CD4-positive, alpha-beta T cell treated with Interleukin-17A for 4 hours (primary cell): ENCODE data around the gene GNMT.
"Not testable (repeated sequence)": the region's sequence is repeated elsewhere in the genome, so short reads cannot be mapped to it uniquely, and the experiment has no call there.

ENCODE experiments used
- DNase-seq: peaks from one replicate; pipeline ENCODE4 v3.0.0-alpha.2; 2020; ENCODE audit warnings: mixed read lengths

The GNMT gene

DNA sequence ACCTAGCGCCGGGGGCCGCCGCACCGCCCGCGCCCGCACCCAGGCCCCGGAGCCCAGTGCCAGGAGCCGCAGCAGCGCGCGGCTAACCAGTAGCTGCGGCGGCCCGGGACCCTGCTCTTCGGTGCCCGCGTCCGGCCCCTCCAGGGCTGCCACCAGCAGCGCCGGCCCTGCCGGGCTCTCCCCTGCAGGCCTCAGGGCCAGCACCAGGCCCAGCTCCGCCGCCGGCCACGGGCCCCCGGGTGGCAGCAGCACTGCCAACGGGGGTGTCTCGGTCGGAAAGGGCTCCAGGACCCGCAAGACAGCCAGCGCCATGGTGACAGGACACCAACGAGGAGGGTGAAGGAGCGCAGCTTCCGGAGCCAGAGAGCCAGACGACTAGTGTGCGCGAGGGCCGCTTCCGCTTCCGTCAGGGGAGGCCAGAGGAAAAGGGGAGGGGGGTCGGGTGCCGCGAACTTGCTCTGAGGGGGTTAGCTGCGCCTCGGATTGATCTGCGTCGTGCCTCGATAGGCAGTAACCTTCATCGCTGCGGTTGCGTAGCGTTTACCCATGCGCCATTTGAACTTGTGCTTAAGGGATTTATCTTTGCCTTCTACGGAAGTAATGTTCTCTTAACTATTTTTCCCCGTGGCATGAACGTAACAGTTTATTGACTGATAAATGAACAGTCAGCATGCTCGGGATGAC lies 18.4 kb downstream of the GNMT start, which contains the start of gene PEX6:
Gene PEX6 (minus strand): TSS at position 343 of the 684 bp plus-strand sequence. CDS start 31 bp downstream, at position 312.
- peak; percentile 96 for DNase-seq

DNA sequence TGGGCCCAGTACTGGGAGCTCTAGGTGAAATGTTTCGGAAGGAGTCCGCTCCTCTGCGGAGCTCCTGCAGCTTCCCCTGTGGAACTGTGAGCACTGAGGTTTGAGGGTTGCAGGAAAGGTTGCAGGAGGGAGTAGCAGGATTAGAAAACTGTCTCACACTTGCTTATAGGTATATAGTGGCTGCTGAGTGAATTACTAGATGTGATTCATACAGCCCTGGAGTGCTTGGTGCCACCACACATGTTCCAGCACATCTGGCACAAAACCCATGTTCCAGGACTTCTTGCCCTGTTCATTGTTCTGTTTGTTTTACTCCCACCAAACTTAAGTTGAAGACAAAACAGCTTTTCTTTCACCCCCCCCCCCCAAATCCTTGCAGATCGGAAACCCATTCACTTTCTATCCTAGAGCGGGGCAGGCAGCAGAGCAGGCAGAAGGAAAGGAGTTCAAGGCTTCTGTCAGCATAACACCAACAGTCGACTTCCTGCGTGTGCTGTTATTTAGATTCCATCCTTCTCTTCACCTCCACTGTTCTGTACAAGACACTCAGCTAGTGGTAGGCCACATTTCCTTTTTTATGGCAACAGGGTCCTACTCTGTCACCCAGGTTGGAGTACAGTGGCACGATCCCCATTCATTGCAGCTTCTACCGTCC lies 19.1 kb downstream of the GNMT start:
- no peak for DNase-seq

DNA sequence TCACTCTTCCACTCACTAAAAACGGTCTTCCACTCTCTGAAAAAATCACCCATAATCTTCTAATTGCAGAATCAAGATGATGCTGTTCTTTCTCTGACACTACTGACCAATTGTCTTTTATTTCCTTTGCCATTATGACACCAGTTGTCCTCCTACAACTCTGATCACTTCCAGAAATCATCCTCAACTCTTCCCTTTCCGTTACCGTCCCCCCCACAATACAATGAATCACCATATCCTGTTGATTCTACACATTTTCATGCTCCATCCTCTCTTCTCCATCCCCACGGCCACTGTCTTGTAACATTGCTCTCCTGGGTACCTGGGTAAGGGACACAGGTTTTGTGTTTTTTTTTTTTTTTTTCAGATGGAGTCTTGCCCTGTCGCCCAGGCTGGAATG lies 21.3 kb downstream of the GNMT start:
- no peak for DNase-seq

DNA sequence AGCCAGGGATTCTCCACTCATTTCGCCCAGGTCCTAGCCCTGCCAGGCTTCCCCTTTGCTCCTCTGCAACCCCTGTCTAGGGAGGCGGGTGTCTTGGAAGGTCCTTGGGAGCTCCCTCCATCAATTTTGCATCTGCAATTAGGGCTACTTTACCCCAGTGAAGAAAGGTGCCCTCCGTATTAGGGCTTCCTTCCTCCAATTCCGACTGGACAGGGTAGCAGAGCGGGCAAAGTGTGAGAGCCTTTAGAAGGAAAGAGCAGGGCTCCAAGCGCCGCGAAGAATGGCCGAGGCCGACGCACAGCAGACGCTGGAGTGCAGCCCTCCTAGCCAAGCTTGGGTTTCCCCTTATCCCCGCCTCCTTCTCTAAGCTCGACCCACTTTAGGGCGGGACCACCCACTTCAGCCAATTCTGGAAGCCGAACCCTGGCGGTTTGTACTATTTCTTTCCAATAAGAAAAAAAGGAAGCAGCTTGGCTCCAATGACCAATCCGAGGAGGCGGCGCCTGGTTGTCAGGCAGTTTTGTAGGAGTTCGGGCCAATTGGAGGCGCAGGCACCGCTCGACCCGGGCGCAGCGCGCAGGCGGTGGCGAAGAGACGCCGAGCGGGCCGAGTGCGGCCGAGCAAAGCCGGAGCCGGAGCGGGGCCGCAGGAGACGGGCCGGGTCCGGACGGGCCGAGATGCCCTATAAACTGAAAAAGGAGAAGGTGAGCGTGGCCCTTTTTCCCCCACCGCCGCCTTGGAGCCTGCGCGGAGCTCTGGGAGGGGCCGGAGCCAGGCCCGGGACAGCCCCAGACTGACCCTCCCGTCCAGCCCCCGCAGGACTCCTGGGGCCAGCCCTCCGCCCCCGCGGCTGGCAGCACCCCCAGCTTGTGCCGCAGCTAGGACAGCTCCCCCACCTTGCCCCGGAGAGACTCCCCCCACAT lies 23.7 kb downstream of the GNMT start, which contains the start of gene PPP2R5D:
Gene PPP2R5D (plus strand): TSS at position 570 of the 923 bp plus-strand sequence. CDS start 108 bp downstream, at position 678.
- peak; percentile 98 for DNase-seq

DNA sequence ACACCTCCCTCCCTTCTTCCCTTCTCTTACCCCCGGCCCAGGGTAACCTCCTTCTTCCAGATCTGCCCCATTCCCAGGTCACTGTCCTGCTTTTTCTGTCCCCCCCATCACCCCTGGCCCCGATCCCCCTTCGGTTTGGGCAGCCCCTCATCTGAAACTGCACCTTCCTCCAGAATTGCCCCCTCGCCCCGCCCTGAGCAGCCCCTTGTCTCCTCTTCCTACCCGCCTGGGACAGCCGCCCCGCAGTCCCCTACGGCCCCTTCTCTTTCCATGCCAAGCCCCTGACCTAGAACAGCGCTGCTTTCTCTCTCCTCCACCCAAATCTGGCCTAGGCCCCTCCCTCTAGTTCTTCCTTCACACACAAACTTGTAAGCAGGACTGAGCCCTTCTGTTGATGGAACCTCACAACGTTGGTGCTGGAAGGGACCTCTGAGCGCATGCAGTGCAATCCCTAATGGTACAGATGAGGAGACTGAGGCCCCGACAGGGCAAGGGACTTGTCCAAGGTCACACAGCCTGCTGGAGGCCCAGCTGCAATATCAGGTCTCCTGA lies 24.4 kb downstream of the GNMT start:
- peak; percentile 35 for DNase-seq

DNA sequence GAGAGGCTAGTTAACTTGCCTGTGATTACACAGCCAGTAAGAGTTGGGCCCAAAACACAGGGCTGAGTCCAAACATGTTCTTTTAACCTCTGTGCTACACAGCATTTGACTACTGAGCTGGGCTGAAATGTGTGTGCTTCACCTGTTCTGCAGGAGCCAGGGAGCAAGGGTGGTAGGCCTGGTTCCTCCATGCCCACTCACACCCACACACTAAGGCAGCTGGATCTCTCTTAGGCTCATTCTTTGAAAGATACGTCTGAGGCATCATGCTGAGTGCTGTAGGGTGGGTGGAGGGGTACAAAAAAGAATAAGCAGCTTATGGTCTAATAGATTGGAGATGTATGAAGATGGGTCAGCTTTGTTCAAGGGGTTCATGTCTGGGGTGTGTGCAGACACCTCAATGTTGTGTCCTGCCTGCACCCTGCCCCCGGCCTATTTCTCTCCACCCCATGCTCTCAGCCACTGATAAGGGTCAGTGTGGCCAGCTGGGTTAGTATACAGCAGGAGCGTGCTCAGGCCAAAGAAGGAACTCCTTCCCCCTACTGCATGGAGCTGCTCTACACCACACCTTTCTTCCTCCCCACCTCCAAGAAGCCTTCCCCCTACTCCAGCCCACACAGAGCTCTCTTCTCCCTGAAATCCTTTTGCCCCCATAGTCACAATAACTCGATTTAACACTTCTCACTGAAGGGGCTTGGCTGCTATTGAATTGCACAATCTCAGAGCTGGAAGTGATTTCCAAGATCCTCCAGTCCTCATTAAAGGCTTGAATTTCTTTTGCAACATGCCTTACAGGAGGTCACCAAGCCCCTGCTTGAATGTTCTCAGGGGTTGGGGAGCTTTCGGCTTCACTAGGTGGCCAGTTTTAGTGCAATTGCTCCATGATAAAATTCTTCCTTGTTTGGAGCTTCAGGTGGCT lies 27.2 kb downstream of the GNMT start:
- no peak for DNase-seq

DNA sequence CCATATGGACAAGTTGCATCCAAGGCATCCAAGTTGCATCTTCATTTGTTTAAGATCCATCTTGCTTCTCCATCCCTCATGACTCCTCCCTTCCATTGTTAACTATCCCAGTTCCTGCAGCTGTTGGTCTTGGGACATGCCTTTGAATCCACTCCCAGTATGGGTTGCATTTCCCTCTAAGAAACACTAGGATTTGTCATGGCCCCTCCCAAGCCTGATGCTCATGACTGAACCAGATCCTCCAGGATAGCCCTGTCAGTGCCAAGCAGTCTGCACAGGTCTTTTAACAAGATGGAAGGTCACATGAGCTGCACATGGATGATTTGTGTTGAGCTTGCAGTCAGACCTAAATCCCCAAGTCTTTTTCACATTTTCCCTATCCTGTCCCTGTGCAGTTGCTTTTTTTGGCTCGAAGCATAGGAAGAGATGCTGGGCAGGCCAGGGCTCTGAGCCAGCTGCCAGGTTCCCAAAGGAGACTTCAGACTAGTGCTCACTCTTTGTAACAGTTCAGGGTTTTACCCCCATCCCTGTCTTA lies 28.0 kb downstream of the GNMT start:
- DNase-seq, result no peak

DNA sequence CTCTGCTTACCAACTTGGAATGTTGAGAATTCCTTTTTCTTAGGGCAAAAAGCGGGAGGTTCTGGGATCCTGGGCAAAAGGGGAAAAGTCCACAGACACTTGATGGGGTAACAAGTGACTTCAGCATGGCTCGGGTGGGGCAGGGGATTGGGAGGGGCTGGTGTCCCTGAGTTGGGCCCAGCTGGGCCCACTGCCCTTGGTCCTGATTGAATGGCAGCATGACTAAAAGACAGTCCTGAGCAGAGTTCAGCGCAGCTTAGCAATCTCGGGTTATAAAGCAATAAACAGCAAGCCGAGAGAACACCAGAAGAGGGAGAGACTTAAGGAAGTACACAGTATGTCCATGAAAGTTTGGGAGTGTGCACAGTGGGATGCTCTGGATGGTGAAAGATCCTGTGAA lies 29.4 kb downstream of the GNMT start:
- no peak for DNase-seq

DNA sequence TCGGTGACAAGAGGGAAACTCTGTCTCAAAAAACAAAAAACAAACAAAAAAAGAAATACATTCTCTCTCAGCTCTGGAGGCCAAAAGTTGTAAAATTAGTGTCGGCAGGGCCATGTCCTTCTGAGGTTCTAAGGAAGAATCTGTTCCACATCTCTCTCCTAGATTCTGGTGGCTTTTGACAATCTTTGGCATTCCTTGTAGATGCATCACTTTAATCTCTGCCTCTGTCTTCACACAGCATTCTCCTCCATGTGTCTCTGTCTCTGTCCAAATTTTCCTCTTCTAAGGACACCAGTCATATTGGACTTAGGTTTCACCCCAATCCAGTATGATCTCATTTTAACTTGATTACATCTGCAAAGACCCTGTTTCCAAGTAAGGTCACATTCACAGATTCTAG lies 32.9 kb downstream of the GNMT start:
- DNase-seq, result no peak

DNA sequence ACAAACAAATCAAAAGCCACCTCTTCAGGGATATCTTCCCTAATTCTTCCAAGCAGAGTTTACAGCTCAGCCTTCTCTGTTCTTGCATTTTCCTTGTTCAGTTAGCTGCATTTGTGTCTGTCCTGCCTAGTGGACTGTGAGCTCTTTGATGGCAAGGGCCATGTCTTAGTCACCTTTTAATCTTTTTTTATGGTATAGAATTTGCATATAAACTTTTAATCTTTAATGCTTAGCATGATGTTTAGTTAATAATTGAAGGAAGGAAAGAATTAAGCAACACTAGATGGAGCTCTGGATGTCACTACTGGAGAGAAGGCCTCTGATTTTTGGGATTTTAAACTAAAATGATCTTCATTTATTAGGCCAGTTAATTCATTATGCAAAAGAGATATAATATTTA lies 36.0 kb downstream of the GNMT start:
- DNase-seq, result no peak

DNA sequence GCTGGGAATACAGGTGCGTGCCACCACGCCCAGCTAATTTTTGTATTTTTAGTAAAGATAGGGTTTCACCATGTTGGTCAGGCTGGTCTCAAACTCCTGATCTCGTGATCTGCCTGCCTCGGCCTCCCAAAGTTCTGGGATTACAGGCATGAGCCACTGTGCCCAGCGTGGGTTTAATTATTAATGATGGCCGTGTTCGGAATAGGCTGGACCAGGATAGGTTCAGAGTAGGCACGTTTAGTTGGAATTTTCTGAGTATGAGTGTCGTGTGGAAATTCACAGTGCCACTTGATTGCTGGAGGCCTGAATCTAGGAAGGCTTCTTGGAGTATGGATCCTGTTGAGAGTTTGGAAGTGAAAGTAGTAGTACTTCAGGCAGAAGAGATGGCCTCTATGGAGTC lies 37.7 kb downstream of the GNMT start:
- not testable (repeated sequence) for DNase-seq

DNA sequence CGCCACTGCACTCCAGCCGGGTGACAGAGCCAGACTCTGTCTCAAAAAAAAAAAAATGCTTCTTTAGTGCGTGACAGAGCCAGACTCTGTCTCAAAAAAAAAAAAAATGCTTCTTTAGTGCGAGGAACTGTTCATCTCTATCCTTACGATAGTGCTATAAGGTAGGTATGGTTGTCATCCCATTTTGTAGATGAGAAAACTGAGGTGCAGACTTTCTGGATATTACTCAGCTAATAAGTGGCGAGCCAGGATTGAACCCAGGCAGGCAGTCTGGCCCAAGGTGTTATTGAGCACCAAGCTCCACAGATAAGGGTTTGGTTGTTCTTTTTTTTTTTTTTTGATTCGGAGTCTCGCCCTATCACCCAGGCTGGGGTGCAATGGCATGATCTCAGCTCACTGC lies 41.3 kb downstream of the GNMT start:
- DNase-seq, result no peak

DNA sequence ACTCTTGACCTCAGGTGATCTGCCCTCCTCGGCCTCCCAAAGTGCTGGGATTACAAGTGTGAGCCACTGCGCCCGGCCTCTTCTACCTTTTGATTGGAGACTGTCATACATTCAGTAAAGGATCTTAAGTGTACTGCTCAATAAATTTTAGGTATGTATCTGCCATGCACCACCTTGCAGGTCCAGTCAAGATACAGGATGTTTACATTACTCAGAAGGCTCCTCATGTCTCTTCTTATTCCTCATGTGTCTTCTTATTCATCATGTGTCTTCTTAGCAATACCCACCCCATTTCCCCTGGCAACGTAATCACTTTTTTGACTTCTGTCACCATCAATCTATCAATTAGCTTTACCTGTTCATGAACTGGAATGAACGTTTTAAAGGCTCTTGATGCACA lies 45.3 kb downstream of the GNMT start:
- DNase-seq, result no peak

DNA sequence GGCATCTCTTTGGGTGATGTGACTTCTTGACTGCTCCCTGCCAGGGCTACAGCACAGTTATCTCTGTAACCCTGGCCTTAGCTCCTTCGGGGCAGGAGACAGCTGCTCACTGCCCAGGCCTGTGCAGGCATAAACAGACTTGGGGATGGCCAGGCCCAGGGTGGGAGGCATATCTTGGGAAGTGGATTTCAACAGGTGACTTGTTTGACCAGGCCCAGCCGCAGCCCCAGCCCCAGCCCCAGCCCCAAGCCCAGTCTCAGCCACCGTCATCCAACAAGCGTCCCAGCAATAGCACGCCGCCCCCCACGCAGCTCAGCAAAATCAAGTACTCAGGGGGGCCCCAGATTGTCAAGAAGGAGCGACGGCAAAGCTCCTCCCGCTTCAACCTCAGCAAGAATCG lies 45.7 kb downstream of the GNMT start:
- no peak for DNase-seq

DNA sequence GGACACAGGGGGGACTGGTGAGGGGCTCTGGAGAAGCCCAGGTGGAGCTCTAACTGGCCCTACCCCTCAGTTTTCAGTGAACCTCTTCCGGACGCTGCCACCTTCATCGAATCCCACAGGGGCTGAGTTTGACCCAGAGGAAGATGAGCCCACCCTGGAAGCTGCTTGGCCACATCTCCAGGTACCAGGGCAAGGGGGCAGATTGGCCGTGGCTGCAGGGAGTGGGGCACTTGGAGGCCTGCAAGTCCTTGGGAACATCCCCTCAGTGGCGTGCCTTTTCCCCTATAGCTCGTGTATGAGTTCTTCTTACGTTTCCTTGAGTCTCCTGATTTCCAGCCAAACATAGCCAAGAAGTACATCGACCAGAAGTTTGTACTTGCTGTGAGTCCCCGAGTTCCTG lies 46.6 kb downstream of the GNMT start:
- no peak for DNase-seq

DNA sequence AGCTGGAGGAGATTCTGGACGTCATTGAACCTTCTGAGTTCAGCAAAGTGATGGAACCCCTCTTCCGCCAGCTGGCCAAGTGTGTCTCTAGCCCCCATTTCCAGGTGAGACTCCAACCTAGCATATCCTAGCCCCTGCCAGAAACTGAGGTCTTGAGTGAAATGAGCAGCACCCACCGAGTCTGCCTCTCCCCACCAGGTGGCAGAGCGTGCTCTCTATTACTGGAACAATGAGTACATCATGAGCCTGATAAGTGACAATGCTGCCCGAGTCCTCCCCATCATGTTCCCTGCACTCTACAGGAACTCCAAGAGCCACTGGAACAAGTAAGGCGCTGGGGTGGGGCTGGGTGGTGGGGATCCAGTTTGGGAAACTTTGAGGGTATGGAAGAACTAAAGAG lies 48.6 kb downstream of the GNMT start:
- peak; percentile 47 for DNase-seq

DNA sequence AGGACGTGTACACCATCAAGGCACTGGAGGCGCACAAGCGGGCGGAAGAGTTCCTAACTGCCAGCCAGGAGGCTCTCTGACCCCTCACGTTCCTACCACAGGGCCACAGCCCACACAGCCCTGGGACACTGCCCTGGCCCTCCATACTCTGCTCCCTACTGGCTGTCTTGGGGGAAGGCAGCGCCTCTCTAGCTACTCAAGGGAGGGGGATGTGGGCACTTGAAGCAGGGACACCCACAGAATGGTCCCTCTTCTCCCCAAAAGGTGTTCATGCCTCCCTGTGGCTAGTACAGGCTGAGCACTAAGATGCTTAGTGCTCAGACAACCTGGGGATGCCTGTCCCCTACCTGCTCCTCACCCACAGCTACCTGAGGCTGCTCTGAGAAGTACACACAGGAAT lies 50.7 kb downstream of the GNMT start:
- no peak for DNase-seq

DNA sequence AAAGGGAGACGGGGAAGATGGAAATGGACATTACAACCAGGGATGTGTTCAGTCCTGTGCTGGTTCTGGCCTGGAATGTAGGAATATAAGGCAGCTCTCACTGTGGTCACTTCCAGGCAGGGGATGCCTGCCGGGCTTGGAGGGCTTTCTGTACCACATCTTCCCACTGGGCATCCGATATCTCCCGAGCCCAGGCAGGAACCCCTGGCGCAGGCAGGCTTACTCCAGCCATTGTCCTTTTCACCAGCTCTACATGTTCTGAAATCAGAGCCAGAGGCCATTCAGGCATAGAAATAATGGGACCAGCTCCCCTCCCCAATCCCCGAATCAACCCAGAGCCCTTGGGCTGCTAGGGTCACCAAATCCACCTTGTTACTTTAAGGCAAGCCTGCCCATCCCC lies 51.8 kb downstream of the GNMT start:
- DNase-seq, result no peak

DNA sequence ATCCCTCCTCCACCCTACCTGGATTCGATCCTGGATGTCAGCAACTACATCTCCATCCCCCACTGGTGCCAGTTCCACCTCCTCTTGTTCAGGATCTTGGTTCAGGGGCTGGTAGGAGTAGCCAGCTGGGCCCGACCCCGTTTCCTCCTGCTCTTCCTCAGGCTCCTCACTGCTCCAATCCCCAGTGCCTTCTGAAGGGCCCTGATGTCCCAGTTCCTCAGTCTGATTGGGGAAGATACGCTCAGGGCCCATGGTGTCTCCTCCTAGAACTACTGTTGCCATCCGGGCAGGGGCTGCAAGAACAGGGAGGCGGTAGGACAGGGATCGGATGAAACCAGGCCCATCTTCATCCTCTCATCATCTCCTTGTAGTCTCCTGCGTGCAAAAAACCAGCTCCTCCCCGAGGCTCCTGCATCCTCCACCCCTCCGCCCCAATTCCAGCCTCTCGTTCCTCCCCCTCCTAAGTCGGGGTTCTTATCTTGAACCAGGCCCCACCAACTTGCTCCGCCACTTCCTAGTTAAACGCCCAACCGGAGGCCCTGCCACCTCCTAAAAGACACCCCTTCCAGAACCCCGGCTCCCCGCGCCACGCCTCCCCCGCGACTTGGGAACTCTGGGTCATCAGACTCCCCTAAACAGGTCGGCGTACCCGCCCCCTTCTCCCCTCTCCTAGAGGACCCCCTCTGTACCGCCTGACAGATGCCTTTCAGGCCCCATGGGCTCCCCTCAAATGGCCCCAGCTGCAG lies 52.7 kb downstream of the GNMT start:
- no peak for DNase-seq
